ENCODE measurements around the gene HAPLN1.

Gene HAPLN1

DNA sequence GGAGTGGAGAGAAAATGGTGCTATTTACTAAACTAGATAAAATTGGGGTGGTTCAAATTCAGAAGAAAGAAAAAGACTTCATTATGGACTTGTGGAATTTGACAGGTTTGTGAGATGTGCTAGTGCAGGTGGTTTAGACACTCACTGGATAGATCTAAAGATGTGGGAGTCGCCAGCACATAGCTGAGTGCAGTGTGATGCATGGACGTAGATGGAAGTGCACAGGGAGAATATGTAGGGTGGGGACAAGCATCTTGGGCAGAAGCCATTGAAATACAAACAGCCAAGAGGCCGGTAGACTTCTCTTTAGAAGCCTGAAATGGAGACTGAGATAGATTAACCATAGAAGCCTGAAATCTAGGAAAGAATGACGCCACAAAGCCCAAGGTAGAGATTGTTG, 10.7 kb downstream of the HAPLN1 start:
- H3K9me3 Mint-ChIP-seq, result no peaks in the 10 kb centered on the region
- H3K27me3 Mint-ChIP-seq, result peaks cover 0 to 11% of the 10 kb centered on the region in 2 donors
- no peaks in the 10 kb centered on the region for H3K4me1 Mint-ChIP-seq (ENCODE audit: low read depth in 2 of 2)
- H3K36me3 Mint-ChIP-seq (ENCODE audit: insufficient read depth), result peaks cover 2% of the 10 kb centered on the region
- ATAC-seq (replicated peaks) (no peak), DNase-seq (no peak)
- H3K4me3 Mint-ChIP-seq, result no peak overlapping the region
- H3K27ac Mint-ChIP-seq, result no peak overlapping the region

GRCh38 chr5:83708170-83708569, 12.5 kb downstream of the HAPLN1 start:
- Mint-ChIP-seq H3K27me3 (peaks cover 0 to 11% of the 10 kb centered on the region in 2 donors), H3K36me3 (ENCODE audit: insufficient read depth) (peaks cover 2% of the 10 kb centered on the region), H3K4me3 (no peak overlapping the region), H3K4me1 (ENCODE audit: low read depth in 2 of 2) (no peaks in the 10 kb centered on the region), H3K9me3 (no peaks in the 10 kb centered on the region), H3K27ac (no peak overlapping the region)
- no peak for ATAC-seq (replicated peaks)
- DNase-seq, result no peak

- no peak for ATAC-seq (replicated peaks)
- H3K36me3 Mint-ChIP-seq (ENCODE audit: insufficient read depth), result no peaks in the 10 kb centered on the region
- no peak for DNase-seq
- H3K9me3 Mint-ChIP-seq, result no peaks in the 10 kb centered on the region
- H3K4me1 Mint-ChIP-seq (ENCODE audit: low read depth in 2 of 2), result no peaks in the 10 kb centered on the region
- no peaks in the 10 kb centered on the region for H3K27me3 Mint-ChIP-seq
- no peak overlapping the region for H3K4me3 Mint-ChIP-seq
- H3K27ac Mint-ChIP-seq, result no peak overlapping the region
Observed at GRCh38 chr5:83703059-83703458, 17.6 kb downstream of the HAPLN1 start.

DNA sequence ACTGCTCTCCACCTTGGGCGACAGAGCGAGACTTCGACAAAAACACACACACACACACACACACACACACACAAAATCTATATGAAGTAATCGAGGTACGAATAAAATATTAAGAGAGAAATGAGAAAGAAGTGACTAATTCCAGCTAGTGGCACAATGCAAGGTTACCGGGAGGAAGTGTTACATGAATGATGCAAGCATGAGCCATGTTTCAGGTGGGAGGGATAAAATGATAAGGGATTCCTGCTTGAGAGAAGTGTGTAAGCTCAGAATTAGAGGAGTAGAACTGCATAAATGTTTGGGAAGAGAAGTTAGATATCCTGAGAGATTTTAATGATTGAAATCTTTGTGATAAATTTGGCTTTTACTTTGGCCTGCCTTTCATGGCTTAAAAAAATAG, 18.8 kb downstream of the HAPLN1 start:
- no peaks in the 10 kb centered on the region for H3K4me1 Mint-ChIP-seq (ENCODE audit: low read depth in 2 of 2)
- H3K4me3 Mint-ChIP-seq, result no peak overlapping the region
- DNase-seq (no peak), ATAC-seq (replicated peaks) (no peak)
- no peaks in the 10 kb centered on the region for H3K27me3 Mint-ChIP-seq
- no peaks in the 10 kb centered on the region for H3K9me3 Mint-ChIP-seq
- no peaks in the 10 kb centered on the region for H3K36me3 Mint-ChIP-seq (ENCODE audit: insufficient read depth)
- H3K27ac Mint-ChIP-seq, result no peak overlapping the region

GRCh38 chr5:83689881-83690280, 30.8 kb downstream of the HAPLN1 start:
- no peaks in the 10 kb centered on the region for H3K27me3 Mint-ChIP-seq
- H3K36me3 Mint-ChIP-seq (ENCODE audit: insufficient read depth), result no peaks in the 10 kb centered on the region
- ATAC-seq (replicated peaks) (no peak), DNase-seq (no peak)
- H3K27ac Mint-ChIP-seq, result no peak overlapping the region
- H3K4me1 Mint-ChIP-seq (ENCODE audit: low read depth in 2 of 2), result no peaks in the 10 kb centered on the region
- H3K4me3 Mint-ChIP-seq, result no peak overlapping the region
- no peaks in the 10 kb centered on the region for H3K9me3 Mint-ChIP-seq

DNA sequence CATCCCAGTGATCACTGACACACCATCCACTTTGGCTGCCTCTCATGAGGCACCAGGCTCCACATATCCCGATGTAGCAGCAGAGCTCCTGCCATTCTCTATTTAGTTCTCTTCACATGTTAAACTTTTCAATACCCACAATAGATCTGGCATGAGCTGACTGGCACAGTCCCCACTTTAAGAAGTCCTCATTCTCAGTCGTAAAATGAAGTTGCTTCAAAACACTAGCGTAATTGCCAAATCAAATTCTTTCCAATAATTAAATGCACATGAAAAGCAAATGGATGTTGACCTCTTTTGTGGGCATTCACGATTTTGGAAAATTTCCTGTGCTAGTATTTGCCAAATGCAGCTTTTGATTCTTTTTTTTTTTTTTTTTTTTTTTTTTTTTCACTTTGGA, 32.4 kb downstream of the HAPLN1 start:
- Mint-ChIP-seq H3K27ac (no peak overlapping the region), H3K4me3 (no peak overlapping the region), H3K36me3 (ENCODE audit: insufficient read depth) (no peaks in the 10 kb centered on the region), H3K4me1 (ENCODE audit: low read depth in 2 of 2) (no peaks in the 10 kb centered on the region), H3K27me3 (no peaks in the 10 kb centered on the region), H3K9me3 (no peaks in the 10 kb centered on the region)
- DNase-seq, result no peak
- ATAC-seq (replicated peaks), result no peak

- H3K27me3 Mint-ChIP-seq, result no peaks in the 10 kb centered on the region
- H3K27ac Mint-ChIP-seq, result no peak overlapping the region
- H3K9me3 Mint-ChIP-seq, result no peaks in the 10 kb centered on the region
- no peak overlapping the region for H3K4me3 Mint-ChIP-seq
- no peaks in the 10 kb centered on the region for H3K4me1 Mint-ChIP-seq (ENCODE audit: low read depth in 2 of 2)
- DNase-seq (no peak), ATAC-seq (replicated peaks) (no peak)
- H3K36me3 Mint-ChIP-seq (ENCODE audit: insufficient read depth), result no peaks in the 10 kb centered on the region
Observed at GRCh38 chr5:83687124-83687619, 33.5 kb downstream of the HAPLN1 start.

DNA sequence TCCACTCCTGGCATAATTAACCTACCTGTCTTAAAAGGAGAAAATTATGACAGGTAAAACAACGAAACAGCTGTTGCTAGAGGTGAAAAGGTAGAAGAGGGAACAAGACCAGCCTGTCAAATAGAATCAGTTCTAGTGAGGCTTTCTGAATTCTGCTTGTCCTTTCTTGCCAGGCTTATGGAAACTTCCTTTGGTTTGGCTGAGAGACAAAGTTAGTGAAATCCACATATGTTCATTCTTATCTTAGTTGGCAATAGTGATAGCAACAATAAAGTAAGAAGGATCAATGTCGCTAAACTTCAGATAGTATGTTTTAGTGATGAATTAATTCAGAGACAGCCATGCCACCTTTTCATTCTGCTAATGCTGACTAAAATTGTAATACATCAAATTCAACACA, 34.4 kb downstream of the HAPLN1 start:
- no peaks in the 10 kb centered on the region for H3K9me3 Mint-ChIP-seq

GRCh38 chr5:83683836-83684235, 36.8 kb downstream of the HAPLN1 start:
- no peak for DNase-seq
- Mint-ChIP-seq H3K4me1 (ENCODE audit: low read depth in 2 of 2) (no peaks in the 10 kb centered on the region), H3K9me3 (no peaks in the 10 kb centered on the region), H3K36me3 (ENCODE audit: insufficient read depth) (no peaks in the 10 kb centered on the region), H3K27ac (no peak overlapping the region), H3K27me3 (no peaks in the 10 kb centered on the region), H3K4me3 (no peak overlapping the region)
- no peak for ATAC-seq (replicated peaks)

More for the DNA sequence above, 34.4 kb downstream of the HAPLN1 start:
- Mint-ChIP-seq H3K27ac (no peak overlapping the region), H3K36me3 (ENCODE audit: insufficient read depth) (no peaks in the 10 kb centered on the region), H3K4me1 (ENCODE audit: low read depth in 2 of 2) (no peaks in the 10 kb centered on the region), H3K4me3 (no peak overlapping the region), H3K27me3 (no peaks in the 10 kb centered on the region)
- ATAC-seq (replicated peaks), result no peak
- no peak for DNase-seq

DNA sequence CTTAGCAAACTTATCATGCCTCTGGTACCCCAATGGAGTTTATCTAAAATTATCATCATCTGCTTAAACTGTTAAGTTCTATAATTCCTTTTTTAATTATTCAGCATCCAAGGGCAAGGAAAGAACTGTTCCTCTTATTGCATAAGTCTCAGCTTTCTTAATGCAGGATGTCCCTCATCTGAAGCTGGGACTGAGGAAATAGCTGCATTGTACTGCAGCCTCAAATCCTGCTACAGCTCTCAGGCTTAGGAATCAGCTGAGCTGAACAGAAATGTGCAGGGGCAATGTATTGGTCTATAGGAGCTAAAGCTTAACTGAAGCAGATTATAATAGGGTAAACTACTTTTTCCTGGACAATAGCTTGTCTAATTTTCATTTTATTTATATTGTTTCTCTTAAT, 48.0 kb downstream of the HAPLN1 start:
- DNase-seq, result no peak
- H3K4me3 Mint-ChIP-seq, result no peak overlapping the region
- H3K27ac Mint-ChIP-seq, result no peak overlapping the region
- no peak for ATAC-seq (replicated peaks)
- no peaks in the 10 kb centered on the region for H3K4me1 Mint-ChIP-seq (ENCODE audit: low read depth in 2 of 2)
- H3K27me3 Mint-ChIP-seq, result no peaks in the 10 kb centered on the region
- H3K36me3 Mint-ChIP-seq (ENCODE audit: insufficient read depth), result no peaks in the 10 kb centered on the region
- peaks cover 0 to 7% of the 10 kb centered on the region in 2 donors for H3K9me3 Mint-ChIP-seq

- Mint-ChIP-seq H3K27ac (no peak overlapping the region), H3K9me3 (peaks cover 0 to 7% of the 10 kb centered on the region in 2 donors), H3K36me3 (ENCODE audit: insufficient read depth) (no peaks in the 10 kb centered on the region), H3K4me3 (no peak overlapping the region), H3K27me3 (no peaks in the 10 kb centered on the region), H3K4me1 (ENCODE audit: low read depth in 2 of 2) (no peaks in the 10 kb centered on the region)
- ATAC-seq (replicated peaks) (no peak), DNase-seq (no peak)
Observed at GRCh38 chr5:83672158-83672557, 48.5 kb downstream of the HAPLN1 start.

- no peak overlapping the region for H3K4me3 Mint-ChIP-seq
- H3K27ac Mint-ChIP-seq, result no peak overlapping the region
- H3K9me3 Mint-ChIP-seq, result peaks cover 0 to 7% of the 10 kb centered on the region in 2 donors
- ATAC-seq (replicated peaks) (no peak), DNase-seq (no peak)
- no peaks in the 10 kb centered on the region for H3K27me3 Mint-ChIP-seq
- no peaks in the 10 kb centered on the region for H3K4me1 Mint-ChIP-seq (ENCODE audit: low read depth in 2 of 2)
- no peaks in the 10 kb centered on the region for H3K36me3 Mint-ChIP-seq (ENCODE audit: insufficient read depth)
Observed at GRCh38 chr5:83665631-83666030, 55.0 kb downstream of the HAPLN1 start.

DNA sequence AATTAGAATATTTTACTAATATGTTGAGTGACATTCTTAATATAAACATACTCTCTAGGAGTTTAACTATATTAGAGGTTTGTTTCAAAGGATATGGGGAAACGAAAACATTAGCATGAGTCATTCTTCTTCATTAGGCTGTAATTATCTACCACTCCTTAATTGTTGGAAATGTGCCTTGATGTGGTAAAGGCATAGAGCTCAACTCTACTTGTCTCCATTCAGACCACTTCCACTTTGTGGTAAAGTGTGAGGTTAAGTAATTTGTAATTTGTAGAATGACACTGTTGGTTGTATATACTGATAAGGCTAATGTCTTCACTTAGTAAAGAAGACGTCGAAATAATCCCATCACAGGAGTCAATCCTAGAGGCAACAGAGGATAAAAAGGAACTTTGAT, 58.1 kb downstream of the HAPLN1 start:
- DNase-seq (no peak), ATAC-seq (replicated peaks) (no peak)
- no peak overlapping the region for H3K4me3 Mint-ChIP-seq
- H3K27ac Mint-ChIP-seq, result no peak overlapping the region
- no peaks in the 10 kb centered on the region for H3K9me3 Mint-ChIP-seq
- no peaks in the 10 kb centered on the region for H3K36me3 Mint-ChIP-seq (ENCODE audit: insufficient read depth)
- no peaks in the 10 kb centered on the region for H3K4me1 Mint-ChIP-seq (ENCODE audit: low read depth in 2 of 2)
- no peaks in the 10 kb centered on the region for H3K27me3 Mint-ChIP-seq

DNA sequence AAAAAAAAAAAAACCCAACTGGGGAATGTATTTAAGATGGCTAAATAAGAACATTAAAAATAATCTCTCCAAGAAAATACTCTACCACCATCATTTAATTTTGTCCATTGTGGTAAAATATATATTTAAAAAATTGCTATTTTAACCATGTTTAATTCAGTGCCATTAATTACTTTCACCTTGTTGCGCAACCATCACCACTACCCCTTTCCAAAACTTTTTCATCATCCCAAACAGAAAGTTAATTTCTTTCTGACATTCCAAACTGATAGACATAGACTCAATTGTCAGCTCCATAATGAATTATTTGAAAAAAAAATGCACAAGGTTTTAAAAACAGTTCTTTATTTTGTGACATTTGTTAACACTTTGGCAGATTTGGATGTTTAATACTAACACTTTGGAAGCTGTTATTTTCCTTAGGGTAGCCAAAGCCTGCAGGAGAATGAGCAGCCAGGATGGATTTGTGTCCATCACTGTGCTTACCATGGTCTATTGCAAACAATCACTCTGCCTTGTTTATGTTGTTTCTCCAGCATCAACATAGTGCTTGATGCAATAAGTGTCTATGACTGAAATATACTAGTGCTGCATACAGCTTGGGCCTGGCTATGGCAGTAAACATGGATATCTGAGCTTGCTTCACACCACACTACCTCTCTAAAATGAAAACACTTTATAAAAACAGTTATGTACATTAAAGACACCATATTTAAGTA, 62.7 kb downstream of the HAPLN1 start:
- ATAC-seq (replicated peaks), result no peak

More for the DNA sequence above, 62.7 kb downstream of the HAPLN1 start:
- no peaks in the 10 kb centered on the region for H3K4me1 Mint-ChIP-seq (ENCODE audit: low read depth in 2 of 2)
- DNase-seq, result no peak
- no peaks in the 10 kb centered on the region for H3K27me3 Mint-ChIP-seq
- H3K9me3 Mint-ChIP-seq, result peaks cover 0 to 2% of the 10 kb centered on the region in 2 donors
- no peak overlapping the region for H3K27ac Mint-ChIP-seq
- H3K4me3 Mint-ChIP-seq, result no peak overlapping the region
- no peaks in the 10 kb centered on the region for H3K36me3 Mint-ChIP-seq (ENCODE audit: insufficient read depth)

Data from effector memory CD8-positive, alpha-beta T cell (primary cell).